PC-9 (cell line): ENCODE results near the gene TNFSF12.

Source experiments
- EZH2 ChIP-seq: fragments of 200-600 bp; sonication (generic); IDR thresholded peaks from 2 replicates; pipeline ENCODE4 v1.8.0; 2017; ENCODE audit warnings: antibody characterized with exemption, low read depth
- TF ChIP-seq, protein P1 (sequence below): fragments of 200-600 bp; sonication (generic); conservative IDR thresholded peaks from 2 replicates; pipeline ENCODE4 v1.6.1; 2017; ENCODE audit warnings: mixed run types, antibody characterized with exemption, mild to moderate bottlenecking, moderate library complexity

DNA sequence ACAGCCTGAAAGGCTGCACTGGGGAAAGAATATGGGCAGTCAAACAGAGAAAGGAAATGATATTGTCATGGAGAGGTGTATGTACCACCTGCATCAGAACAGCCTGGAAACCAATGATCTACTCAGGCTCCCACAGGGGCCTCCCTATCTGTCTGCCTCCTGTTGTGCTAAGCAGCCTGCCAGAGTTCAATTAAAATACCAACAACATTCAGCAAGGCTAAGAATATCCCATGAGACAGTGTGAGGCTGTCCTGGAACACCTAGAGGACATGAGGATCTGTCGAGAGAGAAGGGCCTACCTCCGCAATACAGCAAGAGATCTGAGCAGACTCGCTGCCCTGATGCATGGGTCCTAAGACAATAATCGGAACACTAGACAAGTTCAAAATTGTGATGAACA lies 57.4 kb downstream of the TNFSF12 start:
- TF ChIP-seq, protein P1, sequence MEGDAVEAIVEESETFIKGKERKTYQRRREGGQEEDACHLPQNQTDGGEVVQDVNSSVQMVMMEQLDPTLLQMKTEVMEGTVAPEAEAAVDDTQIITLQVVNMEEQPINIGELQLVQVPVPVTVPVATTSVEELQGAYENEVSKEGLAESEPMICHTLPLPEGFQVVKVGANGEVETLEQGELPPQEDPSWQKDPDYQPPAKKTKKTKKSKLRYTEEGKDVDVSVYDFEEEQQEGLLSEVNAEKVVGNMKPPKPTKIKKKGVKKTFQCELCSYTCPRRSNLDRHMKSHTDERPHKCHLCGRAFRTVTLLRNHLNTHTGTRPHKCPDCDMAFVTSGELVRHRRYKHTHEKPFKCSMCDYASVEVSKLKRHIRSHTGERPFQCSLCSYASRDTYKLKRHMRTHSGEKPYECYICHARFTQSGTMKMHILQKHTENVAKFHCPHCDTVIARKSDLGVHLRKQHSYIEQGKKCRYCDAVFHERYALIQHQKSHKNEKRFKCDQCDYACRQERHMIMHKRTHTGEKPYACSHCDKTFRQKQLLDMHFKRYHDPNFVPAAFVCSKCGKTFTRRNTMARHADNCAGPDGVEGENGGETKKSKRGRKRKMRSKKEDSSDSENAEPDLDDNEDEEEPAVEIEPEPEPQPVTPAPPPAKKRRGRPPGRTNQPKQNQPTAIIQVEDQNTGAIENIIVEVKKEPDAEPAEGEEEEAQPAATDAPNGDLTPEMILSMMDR: no peak
- TF ChIP-seq EZH2: no peak
